Loucy (cell line): ENCODE measurements around the gene HS6ST3.

Source experiments
- CTCF ChIP-seq: fragments of 200-600 bp; sonication (generic); conservative IDR thresholded peaks from 2 replicates; pipeline ENCODE4 v1.5.1; 2014; ENCODE audit warnings: mild to moderate bottlenecking, antibody characterized with exemption, low read length
- EZH2phosphoT487 ChIP-seq: fragments of 200-600 bp; IDR thresholded peaks from 2 replicates; pipeline ENCODE4 v1.6.1; 2018; ENCODE audit warnings: antibody characterized with exemption, mild to moderate bottlenecking, moderate library complexity, borderline replicate concordance

GRCh38 chr13:96285729-96286128, 195.8 kb downstream of the HS6ST3 start:
- TF ChIP-seq CTCF (no peak), EZH2phosphoT487 (no peak)
